Measurements from ENCODE around the gene SEMA7A. TPM values are rescaled to one million over a fixed set of nuclear protein-coding genes. Genes with fewer than 3 reads are reported as not detected.

SEMA7A gene
- polyA plus RNA-seq, 4 donors: 5.9 to 16.8 (median 6.7) TPM

Other genes starting within 250 kb of the SEMA7A start
- gene STRA6, start 231.2 kb downstream of the SEMA7A start, polyA plus RNA-seq (ENCODE audit: insufficient read length in 4 of 4): 10 to 100 TPM; 23.9 to 57.7 (median 40.7) TPM
- gene CCDC33, start 197.6 kb downstream of the SEMA7A start, polyA plus RNA-seq (ENCODE audit: insufficient read length in 4 of 4): 1 to 10 TPM; 2.8 to 9.2 (median 3.9) TPM
- gene CYP11A1, start 66.3 kb downstream of the SEMA7A start, polyA plus RNA-seq (ENCODE audit: insufficient read length in 4 of 4): 1 to 10 TPM; 1.1 to 6.0 (median 1.9) TPM
- 10 to 100 TPM; 49.3 to 67.7 (median 63.1) TPM for gene UBL7, start 27.2 kb upstream of the SEMA7A start, polyA plus RNA-seq (ENCODE audit: insufficient read length in 4 of 4)
- 10 to 100 TPM in 3 of 4 donors, 1 to 10 TPM in 1; 5.2 to 17.1 (median 14.9) TPM for gene ARID3B, start 107.3 kb upstream of the SEMA7A start, polyA plus RNA-seq (ENCODE audit: insufficient read length in 4 of 4)
- gene CLK3, start 181.9 kb upstream of the SEMA7A start, polyA plus RNA-seq (ENCODE audit: insufficient read length in 4 of 4): 10 to 100 TPM; 61.0 to 84.1 (median 70.9) TPM

All from left renal pelvis (tissue), 4 donors.